ENCODE data around the gene DYRK4.

The DYRK4 gene

GRCh38 chr12:4566474-4566873, 4.5 kb downstream of the DYRK4 start:
- ChIA-PET CTCF (no interaction called here), POLR2A (no interaction called here)
- no peak for DNase-seq (ENCODE audit: extremely low spot score)
- no peak for TF ChIP-seq ZNF384 (IDR thresholded peaks at IDR 0.05)
- no peak for TF ChIP-seq SP1 (IDR thresholded peaks at IDR 0.05)
- TF ChIP-seq NFRKB (IDR thresholded peaks at IDR 0.05), result no peak
- no peak for TF ChIP-seq LEF1 (IDR thresholded peaks at IDR 0.05; ENCODE audit: borderline replicate concordance)
- no peak for TF ChIP-seq BHLHE40 (IDR thresholded peaks at IDR 0.05; ENCODE audit: borderline replicate concordance)
- no peak for TF ChIP-seq FOXK2 (IDR thresholded peaks at IDR 0.05)
- no peak for TF ChIP-seq CTBP1 (IDR thresholded peaks at IDR 0.05; ENCODE audit: borderline replicate concordance)
- no peak for TF ChIP-seq SUZ12 (IDR thresholded peaks at IDR 0.05)
- no peak for TF ChIP-seq FOXA1 (IDR thresholded peaks at IDR 0.05)
- TF ChIP-seq PKNOX1 (IDR thresholded peaks at IDR 0.05), result no peak
- no peak for TF ChIP-seq TARDBP (IDR thresholded peaks at IDR 0.05)
- TF ChIP-seq HDGF (IDR thresholded peaks at IDR 0.05; ENCODE audit: borderline replicate concordance), result no peak
- no peak for TF ChIP-seq L3MBTL2 (conservative IDR thresholded peaks at IDR 0.05)
- TF ChIP-seq ARNT (IDR thresholded peaks at IDR 0.05), result no peak
- TF ChIP-seq FOXM1 (IDR thresholded peaks at IDR 0.05; ENCODE audit: borderline replicate concordance), result no peak
- no peak for TF ChIP-seq ELF4 (IDR thresholded peaks at IDR 0.05)

- POLR2A ChIA-PET, result no interaction called here
- no peak for TF ChIP-seq SUZ12 (IDR thresholded peaks at IDR 0.05)
- TF ChIP-seq HDGF (IDR thresholded peaks at IDR 0.05; ENCODE audit: borderline replicate concordance), result no peak
- TF ChIP-seq ARNT (IDR thresholded peaks at IDR 0.05), result no peak
- TF ChIP-seq NFRKB (IDR thresholded peaks at IDR 0.05), result no peak
- no peak for TF ChIP-seq CTBP1 (IDR thresholded peaks at IDR 0.05; ENCODE audit: borderline replicate concordance)
- TF ChIP-seq TARDBP (IDR thresholded peaks at IDR 0.05), result no peak
- TF ChIP-seq L3MBTL2 (conservative IDR thresholded peaks at IDR 0.05), result no peak
- no peak for TF ChIP-seq ELF4 (IDR thresholded peaks at IDR 0.05)
- no peak for TF ChIP-seq BHLHE40 (IDR thresholded peaks at IDR 0.05; ENCODE audit: borderline replicate concordance)
- no peak for TF ChIP-seq ZNF384 (IDR thresholded peaks at IDR 0.05)
- TF ChIP-seq LEF1 (IDR thresholded peaks at IDR 0.05; ENCODE audit: borderline replicate concordance), result no peak
- TF ChIP-seq FOXM1 (IDR thresholded peaks at IDR 0.05; ENCODE audit: borderline replicate concordance), result no peak
- TF ChIP-seq PKNOX1 (IDR thresholded peaks at IDR 0.05), result no peak
- TF ChIP-seq FOXK2 (IDR thresholded peaks at IDR 0.05), result no peak
- TF ChIP-seq FOXA1 (IDR thresholded peaks at IDR 0.05), result no peak
- CTCF ChIA-PET, result no interaction called here
- no peak for DNase-seq (ENCODE audit: extremely low spot score)
Measured at GRCh38 chr12:4567073-4567881, 5.3 kb downstream of the DYRK4 start.

GRCh38 chr12:4569261-4569660, 7.3 kb downstream of the DYRK4 start:
- ChIA-PET POLR2A (no interaction called here), CTCF (no interaction called here)
- DNase-seq (ENCODE audit: extremely low spot score), result no peak
- TF ChIP-seq FOXA1 (IDR thresholded peaks at IDR 0.05) (no peak), LEF1 (IDR thresholded peaks at IDR 0.05; ENCODE audit: borderline replicate concordance) (no peak), ARNT (IDR thresholded peaks at IDR 0.05) (no peak), PKNOX1 (IDR thresholded peaks at IDR 0.05) (no peak), CTBP1 (IDR thresholded peaks at IDR 0.05; ENCODE audit: borderline replicate concordance) (no peak), HDGF (IDR thresholded peaks at IDR 0.05; ENCODE audit: borderline replicate concordance) (no peak), SP1 (IDR thresholded peaks at IDR 0.05) (no peak), TARDBP (IDR thresholded peaks at IDR 0.05) (no peak), NFRKB (IDR thresholded peaks at IDR 0.05) (no peak)

DNA sequence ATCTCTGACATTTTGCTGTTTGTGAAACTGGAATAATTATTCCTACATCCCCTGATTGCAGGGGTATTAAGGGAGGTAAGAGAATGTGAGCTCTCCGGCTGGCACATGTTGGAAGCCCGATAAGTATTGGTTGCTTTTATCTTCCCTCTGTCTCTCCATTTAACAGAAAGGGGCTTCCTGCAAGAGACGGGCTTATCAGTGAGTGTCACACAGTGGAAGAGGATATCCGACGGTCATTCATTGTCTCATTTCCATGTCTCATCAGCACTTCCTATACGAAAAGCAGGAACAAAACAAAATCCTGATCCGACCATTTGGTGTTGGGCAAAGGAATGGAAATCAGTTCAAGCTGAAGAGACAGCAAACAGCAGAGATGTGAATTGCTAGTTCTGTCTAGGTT, 10.7 kb downstream of the DYRK4 start:
- CTCF ChIA-PET, result no interaction called here
- POLR2A ChIA-PET, result no interaction called here
- DNase-seq (ENCODE audit: extremely low spot score), result no peak
- TF ChIP-seq NFRKB (IDR thresholded peaks at IDR 0.05), result no peak
- TF ChIP-seq ELF4 (IDR thresholded peaks at IDR 0.05), result no peak
- no peak for TF ChIP-seq LEF1 (IDR thresholded peaks at IDR 0.05; ENCODE audit: borderline replicate concordance)
- TF ChIP-seq TARDBP (IDR thresholded peaks at IDR 0.05), result no peak
- no peak for TF ChIP-seq BHLHE40 (IDR thresholded peaks at IDR 0.05; ENCODE audit: borderline replicate concordance)
- TF ChIP-seq ZNF384 (IDR thresholded peaks at IDR 0.05), result no peak
- TF ChIP-seq L3MBTL2 (conservative IDR thresholded peaks at IDR 0.05), result no peak
- no peak for TF ChIP-seq ARNT (IDR thresholded peaks at IDR 0.05)
- TF ChIP-seq SP1 (IDR thresholded peaks at IDR 0.05), result no peak
- TF ChIP-seq PKNOX1 (IDR thresholded peaks at IDR 0.05), result no peak
- no peak for TF ChIP-seq SUZ12 (IDR thresholded peaks at IDR 0.05)
- no peak for TF ChIP-seq CTBP1 (IDR thresholded peaks at IDR 0.05; ENCODE audit: borderline replicate concordance)
- no peak for TF ChIP-seq FOXK2 (IDR thresholded peaks at IDR 0.05)

DNA sequence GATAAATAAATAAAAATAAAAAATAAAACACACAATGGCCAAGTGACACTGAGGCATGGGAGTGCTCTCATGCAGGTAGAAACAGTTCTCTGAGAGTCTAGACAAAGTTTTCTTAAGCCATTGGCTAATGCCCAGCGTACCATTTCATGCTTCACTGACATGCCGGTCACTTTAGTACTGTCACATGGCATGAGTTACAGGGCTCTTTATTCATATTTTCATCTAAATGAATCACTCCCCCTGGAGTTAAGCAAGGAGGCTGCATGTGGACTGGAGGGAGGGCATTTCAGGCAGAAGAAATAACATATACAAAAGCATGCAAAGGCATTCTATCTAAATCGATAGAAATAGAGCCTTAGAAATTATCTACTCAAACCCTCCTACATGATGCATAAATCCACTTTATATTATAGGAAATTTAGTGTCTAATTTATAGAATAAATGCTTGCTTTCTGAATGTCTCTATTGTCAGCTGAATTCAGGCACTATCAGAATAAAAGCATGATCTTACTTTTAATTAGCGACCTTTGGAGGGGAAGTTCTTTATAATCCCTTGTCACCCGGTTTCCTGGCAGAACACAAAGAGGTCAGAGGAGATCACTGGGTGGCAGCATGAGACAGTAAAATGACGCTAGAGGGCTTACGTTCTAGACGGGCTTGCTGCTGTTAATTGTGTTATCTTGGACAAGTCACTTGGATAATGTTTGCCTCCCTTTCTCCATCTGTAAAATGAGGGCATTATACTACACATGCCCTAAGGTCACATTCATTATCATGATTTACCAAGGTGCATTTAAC, 17.5 kb downstream of the DYRK4 start:
- POLR2A ChIA-PET, result no interaction called here
- DNase-seq (ENCODE audit: extremely low spot score), result no peak
- CTCF ChIA-PET, result no interaction called here
- no peak for TF ChIP-seq CTBP1 (IDR thresholded peaks at IDR 0.05; ENCODE audit: borderline replicate concordance)
- TF ChIP-seq SP1 (IDR thresholded peaks at IDR 0.05), result no peak
- no peak for TF ChIP-seq L3MBTL2 (conservative IDR thresholded peaks at IDR 0.05)
- TF ChIP-seq TARDBP (IDR thresholded peaks at IDR 0.05), result no peak

All from HEK293T (cell line).